ENCODE results near the gene ALG9. TPM values are rescaled to one million over a fixed set of nuclear protein-coding genes. Genes with fewer than 3 reads are reported as not detected.
"Not testable (repeated sequence)": the region's sequence is repeated elsewhere in the genome, so short reads cannot be mapped to it uniquely, and the experiment has no call there.

The ALG9 gene
- polyA plus RNA-seq (2013, experiment 1 of 2; ENCODE audit: insufficient read length) = 28.9 TPM
- polyA plus RNA-seq (2013, experiment 2 of 2; ENCODE audit: insufficient read length) = 29.6 TPM

- peak; percentile 87 for DNase-seq
These were observed at the start of gene ALG9 for GRCh38 chr11:111870886-111871692. Gene ALG9 (minus strand): TSS chr11:111871581. CDS start chr11:111871482, 99 bp downstream.

DNA sequence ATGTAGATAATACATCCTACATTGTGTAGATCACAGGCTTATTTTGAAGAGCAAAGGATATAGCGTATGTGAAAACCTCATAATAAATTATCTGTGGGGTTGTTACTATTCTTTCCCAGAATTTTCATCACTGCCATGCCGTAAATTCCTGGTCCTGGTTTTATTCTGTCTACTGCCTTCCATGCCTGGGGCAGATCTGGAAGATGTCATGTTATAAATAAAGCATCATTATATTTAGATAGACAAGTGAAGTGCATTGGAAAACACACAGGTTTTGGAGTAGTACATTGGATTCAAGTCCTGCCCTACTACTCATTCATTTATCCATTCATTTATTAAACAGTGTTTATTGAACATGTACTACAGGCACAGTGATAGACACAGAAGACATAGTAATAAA lies 49.5 kb upstream of the ALG9 start:
- DNase-seq = no peak

DNA sequence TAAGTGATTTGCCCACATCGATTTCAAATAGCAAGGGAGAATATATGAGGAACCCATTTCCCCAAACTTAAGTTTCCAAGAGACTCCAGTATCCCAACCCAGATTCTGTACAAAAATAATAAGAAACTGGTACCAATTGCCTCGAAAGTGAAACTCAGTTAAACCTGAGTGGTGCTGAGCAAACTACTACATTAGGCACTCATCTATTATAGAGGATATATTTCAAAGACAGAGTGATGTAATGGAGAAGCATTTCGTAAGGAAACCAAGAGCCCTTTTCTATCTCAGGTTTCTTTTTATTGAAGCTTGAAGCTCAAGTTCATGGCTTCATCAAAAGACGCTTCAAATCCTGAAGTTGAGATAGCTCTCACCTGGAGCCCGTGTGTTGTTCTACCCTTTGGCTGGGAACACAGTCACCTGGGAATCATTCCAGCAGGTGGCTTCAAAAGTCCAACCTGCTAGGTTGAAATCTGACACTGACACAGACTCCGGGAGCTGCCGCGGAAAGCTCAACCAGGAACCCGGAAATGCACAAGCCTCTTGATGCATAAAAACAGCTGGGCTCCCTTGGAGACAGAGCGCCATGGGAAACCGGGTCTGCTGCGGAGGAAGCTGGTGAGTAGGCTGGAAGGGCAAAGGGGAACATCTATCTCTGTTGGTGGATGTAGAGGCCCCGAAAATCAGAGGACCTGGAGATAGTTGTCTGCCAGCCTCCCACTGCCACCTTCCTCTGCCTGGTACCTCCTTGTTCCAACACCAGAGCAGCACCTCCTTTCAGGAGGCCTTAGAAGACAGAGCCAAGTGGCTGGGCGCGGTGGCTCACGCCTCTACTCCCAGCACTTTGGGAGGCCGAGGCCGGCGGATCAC lies 47.2 kb upstream of the ALG9 start, which contains the start of gene C11orf52:
C11orf52 (plus strand) TSS at position 524 of the 867 bp plus-strand sequence; CDS start at position 584, 60 bp downstream.
- no peak for DNase-seq

GRCh38 chr11:111917788-111918187 lies 46.4 kb upstream of the ALG9 start:
- no peak for DNase-seq

- no peak for DNase-seq
These were observed 45.9 kb upstream of the ALG9 start for GRCh38 chr11:111917312-111917711.

- DNase-seq = no peak
These were observed 45.4 kb upstream of the ALG9 start for GRCh38 chr11:111916768-111917167.

GRCh38 chr11:111913997-111914396 lies 42.6 kb upstream of the ALG9 start:
- DNase-seq = peak; percentile 71

GRCh38 chr11:111913031-111913861 lies 41.9 kb upstream of the ALG9 start:
- DNase-seq = no peak

DNA sequence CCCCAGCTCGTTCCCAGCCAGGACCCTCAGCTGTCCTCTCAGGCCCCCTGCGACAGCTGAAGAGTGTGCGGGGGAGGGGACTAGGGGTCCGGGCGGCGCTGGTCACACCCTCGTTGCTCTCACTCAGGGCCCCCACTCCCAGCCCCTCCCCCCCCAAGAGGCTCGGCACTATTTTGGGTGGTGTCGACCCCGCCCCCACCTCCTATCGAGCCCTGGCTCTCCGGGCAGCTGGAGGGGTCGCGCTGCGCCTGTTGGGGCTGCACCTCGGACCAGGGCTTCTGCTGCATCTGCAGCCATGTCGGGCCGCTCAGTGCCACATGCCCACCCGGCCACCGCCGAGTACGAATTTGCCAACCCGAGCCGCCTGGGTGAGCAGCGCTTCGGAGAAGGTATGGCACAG lies 41.2 kb upstream of the ALG9 start, which contains the start of gene HSPB2:
HSPB2 (plus strand) TSS at position 200 of the 400 bp plus-strand sequence; CDS start at position 296, 96 bp downstream.
- no peak for DNase-seq

- DNase-seq = peak; percentile 81
These were observed 40.4 kb upstream of the ALG9 start, which contains the start of gene CRYAB for GRCh38 chr11:111911563-111912401. Gene CRYAB (minus strand): TSS chr11:111911770. CDS start chr11:111911724, 46 bp downstream.

- DNase-seq = no peak
These were observed 39.5 kb upstream of the ALG9 start for GRCh38 chr11:111910676-111911562.

DNA sequence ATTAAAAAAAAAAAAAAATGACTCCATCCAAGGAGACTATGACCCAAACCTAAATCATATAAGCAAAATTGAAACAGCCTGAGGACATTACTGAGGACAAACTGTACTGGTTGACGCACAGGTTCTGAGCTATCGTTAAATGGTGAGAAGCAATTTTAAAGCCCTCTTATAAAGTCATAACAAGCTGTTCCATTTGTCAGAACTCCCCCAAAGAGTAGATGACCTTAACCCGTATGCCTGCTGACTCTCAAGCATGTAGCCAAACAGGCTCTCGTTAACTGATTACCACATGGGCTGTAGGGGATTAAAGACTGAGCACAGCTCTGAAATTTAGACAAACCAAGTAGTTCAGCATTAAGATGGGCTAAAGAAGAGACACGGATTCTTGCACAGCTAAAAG lies 38.0 kb upstream of the ALG9 start:
- DNase-seq = no peak

- no peak for DNase-seq
These were observed 37.4 kb upstream of the ALG9 start for GRCh38 chr11:111908639-111909305.

- no peak for DNase-seq
These were observed 35.3 kb upstream of the ALG9 start for GRCh38 chr11:111906680-111907079.

DNA sequence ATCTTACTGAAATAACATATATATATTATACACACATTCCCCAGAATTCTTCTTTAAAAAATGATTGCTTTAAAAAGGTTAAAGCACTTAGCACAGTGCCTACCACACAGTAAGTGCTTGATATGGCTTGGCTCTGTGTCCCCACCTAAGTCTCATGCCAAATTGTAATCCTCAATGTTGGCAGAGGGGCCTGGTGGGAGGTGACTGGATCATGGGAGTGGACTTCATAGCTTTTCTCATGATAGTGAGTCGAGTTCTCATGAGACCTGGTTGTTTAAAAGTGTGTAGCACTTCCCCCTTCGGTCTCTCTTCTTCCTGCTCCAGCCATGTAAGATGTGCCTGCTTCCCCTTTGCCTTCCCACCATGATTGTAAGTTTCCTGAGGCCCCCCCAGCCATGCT lies 34.0 kb upstream of the ALG9 start:
- peak; percentile 40 for DNase-seq

GRCh38 chr11:111886844-111887243 lies 15.5 kb upstream of the ALG9 start:
- no peak for DNase-seq

DNA sequence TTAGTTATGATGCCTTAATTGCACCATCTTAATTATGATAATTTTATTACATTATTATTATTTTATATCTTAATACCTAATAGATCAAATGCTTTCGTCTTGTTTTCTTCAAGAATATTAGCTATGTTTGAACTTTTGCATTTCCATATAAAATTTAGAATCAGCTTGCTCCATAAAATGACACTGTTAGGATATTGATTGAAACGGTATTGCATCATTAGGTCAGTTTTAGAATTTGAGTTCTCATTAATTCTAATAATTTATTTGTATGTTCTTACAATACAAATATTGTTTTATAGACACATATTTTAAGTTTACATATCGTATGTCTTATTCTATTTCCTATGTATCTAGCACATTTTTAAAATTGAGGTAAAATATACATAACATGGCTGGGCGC lies 14.7 kb upstream of the ALG9 start:
- DNase-seq = no peak

DNA sequence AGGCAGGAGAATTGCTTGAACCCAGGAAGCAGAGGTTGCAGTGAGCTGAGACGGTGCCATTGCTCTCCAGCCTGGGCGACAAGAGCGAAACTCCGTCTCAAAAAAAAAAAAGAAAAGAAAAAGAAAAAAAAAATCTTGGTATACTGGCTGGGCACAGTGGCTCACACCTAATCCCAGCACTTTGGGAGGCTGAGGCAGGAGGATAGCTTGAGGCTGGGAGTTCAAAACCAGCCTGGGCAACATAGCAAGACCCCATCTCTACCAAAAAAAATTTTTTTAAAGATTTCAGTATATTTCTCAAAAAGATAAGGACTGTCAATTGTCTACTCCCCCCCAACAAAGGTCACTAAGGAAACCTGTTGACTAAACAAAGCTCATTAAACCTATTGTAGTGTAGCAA lies 13.7 kb upstream of the ALG9 start:
- not testable (repeated sequence) for DNase-seq

- no peak for DNase-seq
These were observed 10.8 kb upstream of the ALG9 start for GRCh38 chr11:111882202-111882601.

GRCh38 chr11:111879637-111879960 lies 8.2 kb upstream of the ALG9 start:
- no peak for DNase-seq
